ENCODE results near the gene LZTR1. TPM values are rescaled to one million over a fixed set of nuclear protein-coding genes. Genes with fewer than 3 reads are reported as not detected.

The LZTR1 gene
- total RNA-seq, 2 donors from 2014 or later: 25.7 to 66.9 TPM

DNA sequence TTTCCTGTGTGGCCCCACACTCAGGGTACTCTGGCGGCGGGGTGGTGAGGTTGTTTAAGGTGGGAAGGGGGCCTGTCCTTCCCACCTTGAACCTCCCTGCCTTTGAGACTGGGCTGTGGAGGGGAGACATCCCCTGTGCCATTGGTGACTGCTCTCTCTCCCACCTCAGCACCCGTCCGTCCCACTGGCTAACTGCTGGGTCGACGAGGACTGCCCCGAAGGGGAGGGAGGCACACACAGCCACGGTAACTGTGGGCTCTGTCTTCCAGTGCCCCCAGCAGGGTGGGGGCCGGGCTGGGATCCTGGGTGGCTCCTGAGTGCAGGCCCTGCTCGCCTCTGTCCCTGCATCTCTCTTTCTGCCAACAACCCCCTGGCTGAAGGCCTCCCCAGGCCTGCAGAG, 40.4 kb downstream of the LZTR1 start:
- H3K4me3 ChIP-seq: no peak overlapping the region
- no peaks in the 10 kb centered on the region for H3K4me1 ChIP-seq
- no peaks in the 10 kb centered on the region for H3K36me3 ChIP-seq (replicated peaks in 1 of 2; ENCODE audit: insufficient read depth in 1 of 2, low read depth in 2 of 2)
- WGBS, 2 donors: 68 to 88% methylated on average over 2 to 10 of the region's 10 CpGs
- intact Hi-C loops (cut with DNase I): no loop called here
- TF ChIP-seq POLR2A (IDR thresholded peaks at IDR 0.05) (no peak), CTCF (IDR thresholded peaks at IDR 0.05) (no peak)
- H3K27ac ChIP-seq: no peak overlapping the region
- DNase-seq: no peak
- no peaks in the 10 kb centered on the region for H3K27me3 ChIP-seq
- H3K9me3 ChIP-seq: no peaks in the 10 kb centered on the region
- ATAC-seq: no peak

DNA sequence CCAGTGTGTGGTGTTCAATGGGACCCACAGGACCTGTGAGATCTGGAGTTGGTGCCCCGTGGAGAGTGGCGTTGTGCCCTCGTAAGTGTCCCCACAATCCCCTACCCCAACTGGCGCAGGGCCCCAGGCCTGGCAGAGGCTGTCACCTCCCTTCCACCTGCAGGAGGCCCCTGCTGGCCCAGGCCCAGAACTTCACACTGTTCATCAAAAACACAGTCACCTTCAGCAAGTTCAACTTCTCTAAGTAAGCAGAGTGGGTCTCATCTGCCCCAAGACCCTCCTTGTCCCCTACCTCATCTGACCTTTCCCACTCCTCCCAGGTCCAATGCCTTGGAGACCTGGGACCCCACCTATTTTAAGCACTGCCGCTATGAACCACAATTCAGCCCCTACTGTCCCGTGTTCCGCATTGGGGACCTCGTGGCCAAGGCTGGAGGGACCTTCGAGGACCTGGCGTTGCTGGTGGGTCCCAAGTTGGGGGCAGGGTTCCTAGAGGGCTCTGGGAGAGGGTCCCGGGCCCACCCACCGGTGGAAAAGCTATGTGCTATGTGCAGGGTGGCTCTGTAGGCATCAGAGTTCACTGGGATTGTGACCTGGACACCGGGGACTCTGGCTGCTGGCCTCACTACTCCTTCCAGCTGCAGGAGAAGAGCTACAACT, 41.0 kb downstream of the LZTR1 start:
- no peak overlapping the region for H3K27ac ChIP-seq
- no peaks in the 10 kb centered on the region for H3K27me3 ChIP-seq
- no peak overlapping the region for H3K4me3 ChIP-seq
- intact Hi-C loops (cut with DNase I): no loop called here
- no peaks in the 10 kb centered on the region for H3K36me3 ChIP-seq (replicated peaks in 1 of 2; ENCODE audit: insufficient read depth in 1 of 2, low read depth in 2 of 2)
- no peaks in the 10 kb centered on the region for H3K9me3 ChIP-seq
- no peak for ATAC-seq
- no peak for DNase-seq
- no peaks in the 10 kb centered on the region for H3K4me1 ChIP-seq
- WGBS, 2 donors: 64 to 69% methylated on average over 7 to 13 of the region's 13 CpGs
- TF ChIP-seq CTCF (IDR thresholded peaks at IDR 0.05) (no peak), POLR2A (IDR thresholded peaks at IDR 0.05) (no peak)

DNA sequence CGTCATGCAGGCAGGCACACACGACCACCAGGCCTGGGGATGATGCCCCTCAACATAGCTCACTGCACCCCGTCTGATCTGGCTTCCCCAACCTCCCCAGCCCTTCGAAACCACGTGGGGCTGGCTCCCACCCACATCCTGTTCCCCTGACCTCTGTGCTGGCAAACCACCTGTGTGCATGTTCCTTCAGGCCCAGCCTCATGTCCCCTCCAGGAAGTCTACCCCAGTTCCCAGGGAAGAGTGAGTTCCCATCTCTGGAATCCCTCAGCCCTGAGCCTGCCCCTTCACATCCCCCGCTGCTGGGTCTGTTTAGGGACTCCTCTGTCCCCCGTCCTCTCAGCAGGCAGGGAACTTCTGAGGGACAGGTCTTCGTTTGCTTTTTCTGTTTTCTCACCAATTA, 43.2 kb downstream of the LZTR1 start:
- Histone ChIP-seq H3K27ac (no peak overlapping the region), H3K4me1 (no peaks in the 10 kb centered on the region), H3K27me3 (no peaks in the 10 kb centered on the region), H3K9me3 (no peaks in the 10 kb centered on the region), H3K4me3 (no peak overlapping the region), H3K36me3 (replicated peaks in 1 of 2; ENCODE audit: insufficient read depth in 1 of 2, low read depth in 2 of 2) (no peaks in the 10 kb centered on the region)
- no peak for DNase-seq
- intact Hi-C loops (cut with DNase I): no loop called here
- no peak for TF ChIP-seq POLR2A (IDR thresholded peaks at IDR 0.05)
- TF ChIP-seq CTCF (IDR thresholded peaks at IDR 0.05): no peak
- no peak for ATAC-seq
- whole genome bisulfite sequencing, 2 donors: 51 to 71% methylated on average over 8 of the region's 8 CpGs

DNA sequence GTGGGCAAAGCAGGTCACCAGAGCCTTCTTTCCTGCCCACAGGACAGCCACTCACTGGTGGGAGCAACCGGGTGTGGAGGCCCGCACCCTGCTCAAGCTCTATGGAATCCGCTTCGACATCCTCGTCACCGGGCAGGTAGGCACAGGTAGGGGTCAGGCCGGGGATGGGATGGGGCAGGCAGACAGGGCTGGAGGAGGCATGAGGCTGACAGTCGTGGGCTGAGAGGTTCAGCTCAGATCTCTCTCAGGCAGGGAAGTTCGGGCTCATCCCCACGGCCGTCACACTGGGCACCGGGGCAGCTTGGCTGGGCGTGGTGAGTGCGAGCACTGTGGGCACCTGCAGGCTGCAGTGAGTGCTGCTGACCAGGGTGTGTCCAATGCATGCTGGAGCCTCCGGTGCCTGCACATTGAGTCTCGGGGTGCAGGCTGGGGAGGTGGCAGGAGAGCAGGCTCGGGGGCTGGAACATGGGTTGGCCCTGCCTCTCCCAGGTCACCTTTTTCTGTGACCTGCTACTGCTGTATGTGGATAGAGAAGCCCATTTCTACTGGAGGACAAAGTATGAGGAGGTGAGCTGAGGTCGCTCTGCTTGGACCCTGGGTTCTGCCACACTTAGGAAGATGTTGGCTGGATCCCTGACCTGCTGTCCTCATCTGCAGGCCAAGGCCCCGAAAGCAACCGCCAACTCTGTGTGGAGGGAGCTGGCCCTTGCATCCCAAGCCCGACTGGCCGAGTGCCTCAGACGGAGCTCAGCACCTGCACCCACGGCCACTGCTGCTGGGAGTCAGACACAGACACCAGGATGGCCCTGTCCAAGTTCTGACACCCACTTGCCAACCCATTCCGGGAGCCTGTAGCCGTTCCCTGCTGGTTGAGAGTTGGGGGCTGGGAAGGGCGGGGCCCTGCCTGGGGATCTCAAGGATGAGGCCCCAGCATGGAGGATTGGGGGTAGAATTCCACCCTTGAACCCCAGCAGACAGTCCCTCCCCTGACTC, 44.0 kb downstream of the LZTR1 start:
- TF ChIP-seq CTCF (IDR thresholded peaks at IDR 0.05) (no peak), POLR2A (IDR thresholded peaks at IDR 0.05) (no peak)
- no peak for ATAC-seq
- no peak overlapping the region for H3K4me3 ChIP-seq
- WGBS, 2 donors: 82 to 83% methylated on average over 12 to 27 of the region's 27 CpGs
- H3K27me3 ChIP-seq: no peaks in the 10 kb centered on the region
- no peak for DNase-seq
- H3K27ac ChIP-seq: no peak overlapping the region
- H3K36me3 ChIP-seq (replicated peaks in 1 of 2; ENCODE audit: insufficient read depth in 1 of 2, low read depth in 2 of 2): no peaks in the 10 kb centered on the region
- intact Hi-C loops (cut with DNase I): no loop called here
- H3K4me1 ChIP-seq: no peaks in the 10 kb centered on the region
- H3K9me3 ChIP-seq: no peaks in the 10 kb centered on the region
